Endodermal cell (in vitro differentiated cells): ENCODE data around the gene ZRANB3. TPM values are rescaled to one million over a fixed set of nuclear protein-coding genes. Genes with fewer than 3 reads are reported as not detected.
A peak's percentile ranks its signal among the peaks of the same experiment; 100 is the strongest.

Experiments
- DNase-seq: peaks from one replicate; pipeline ENCODE4 v3.0.0-alpha.2; 2017
- H3K27ac ChIP-seq: 2 replicates; pipeline ENCODE4 v1.5.1; 2013; ENCODE audit warnings: mild to moderate bottlenecking, low read depth, low read length, moderate library complexity
- H3K27me3 ChIP-seq: 2 replicates; pipeline ENCODE4 v1.6.1; 2013; ENCODE audit warnings: mild to moderate bottlenecking, low read length, moderate library complexity; ENCODE audit not compliant: insufficient read depth, control insufficient read depth, poor library complexity, severe bottlenecking
- H3K36me3 ChIP-seq: 2 replicates; pipeline ENCODE4 v1.7.0; 2013; ENCODE audit warnings: mild to moderate bottlenecking, low read length, moderate library complexity; ENCODE audit not compliant: control insufficient read depth, insufficient read depth
- H3K4me1 ChIP-seq: one replicate; pipeline ENCODE4 v1.7.0; 2013; ENCODE audit warnings: low read length; ENCODE audit not compliant: control insufficient read depth, insufficient read depth
- H3K4me3 ChIP-seq: 2 replicates; pipeline ENCODE4 v1.5.1; 2013; ENCODE audit warnings: mild to moderate bottlenecking, low read length, moderate library complexity
- H3K9ac ChIP-seq: 2 replicates; pipeline ENCODE4 v1.6.1; 2013; ENCODE audit warnings: mild to moderate bottlenecking, low read length, moderate library complexity; ENCODE audit not compliant: poor library complexity, severe bottlenecking; ENCODE audit errors: extremely low read depth
- H3K9me3 ChIP-seq: 2 replicates; pipeline ENCODE4 v1.6.1; 2013; ENCODE audit warnings: mild to moderate bottlenecking, low read length, moderate library complexity; ENCODE audit not compliant: control insufficient read depth
- H3K27ac Mint-ChIP-seq: 2 replicates; pipeline ENCODE4 v1.8.0; 2020; ENCODE audit warnings: mixed read lengths
- H3K27me3 Mint-ChIP-seq: 2 replicates; pipeline ENCODE4 v1.8.0; 2021; ENCODE audit warnings: mild to moderate bottlenecking, mixed read lengths; ENCODE audit not compliant: insufficient read depth
- H3K36me3 Mint-ChIP-seq: 2 replicates; pipeline ENCODE4 v1.8.0; 2020; ENCODE audit warnings: low read depth, mixed read lengths
- H3K4me1 Mint-ChIP-seq: 2 replicates; pipeline ENCODE4 v1.8.0; 2020; ENCODE audit warnings: mixed read lengths
- H3K4me3 Mint-ChIP-seq: 2 replicates; pipeline ENCODE4 v1.8.0; 2020; ENCODE audit warnings: mild to moderate bottlenecking, moderate library complexity, mixed read lengths
- H3K9me3 Mint-ChIP-seq: 2 replicates; pipeline ENCODE4 v1.8.0; 2020; ENCODE audit warnings: mild to moderate bottlenecking, mixed read lengths
- WGBS, 2 experiments: methylation state at CpG; one replicate each; pipeline versions ENCODE4 v1.1.5 to v1.1.7; 2013; ENCODE audit warnings: missing lambda C conversion rate in 2 of 2, mixed read lengths in 1 of 2; ENCODE audit not compliant: insufficient coverage in 1 of 2, insufficient read length in 1 of 2; 5-methylcytosine and 5-hydroxymethylcytosine counted together
- total RNA-seq, 2 donors: library from RNA; stranded (reverse); fragmentation: NEBNext Ultra II Directional in 1 of 2; extraction: Animal tissue kit (Norgen Biotek cat#: 25700) in 1 of 2; gene quantifications; 2 replicates in 1 of 2; 3 replicates in 1 of 2; pipeline ENCODE4 v1.2.1, GENCODE V29; 2021
- TF ChIP-seq, protein P1 (sequence below): fragments of 200-600 bp; sonication (generic); conservative IDR thresholded peaks from 2 replicates; pipeline ENCODE4 v1.5.0; 2021; ENCODE audit warnings: antibody characterized with exemption, mild to moderate bottlenecking

Gene ZRANB3
- total RNA-seq, 2 donors from 2014 or later: 17.2 to 20.7 TPM

DNA sequence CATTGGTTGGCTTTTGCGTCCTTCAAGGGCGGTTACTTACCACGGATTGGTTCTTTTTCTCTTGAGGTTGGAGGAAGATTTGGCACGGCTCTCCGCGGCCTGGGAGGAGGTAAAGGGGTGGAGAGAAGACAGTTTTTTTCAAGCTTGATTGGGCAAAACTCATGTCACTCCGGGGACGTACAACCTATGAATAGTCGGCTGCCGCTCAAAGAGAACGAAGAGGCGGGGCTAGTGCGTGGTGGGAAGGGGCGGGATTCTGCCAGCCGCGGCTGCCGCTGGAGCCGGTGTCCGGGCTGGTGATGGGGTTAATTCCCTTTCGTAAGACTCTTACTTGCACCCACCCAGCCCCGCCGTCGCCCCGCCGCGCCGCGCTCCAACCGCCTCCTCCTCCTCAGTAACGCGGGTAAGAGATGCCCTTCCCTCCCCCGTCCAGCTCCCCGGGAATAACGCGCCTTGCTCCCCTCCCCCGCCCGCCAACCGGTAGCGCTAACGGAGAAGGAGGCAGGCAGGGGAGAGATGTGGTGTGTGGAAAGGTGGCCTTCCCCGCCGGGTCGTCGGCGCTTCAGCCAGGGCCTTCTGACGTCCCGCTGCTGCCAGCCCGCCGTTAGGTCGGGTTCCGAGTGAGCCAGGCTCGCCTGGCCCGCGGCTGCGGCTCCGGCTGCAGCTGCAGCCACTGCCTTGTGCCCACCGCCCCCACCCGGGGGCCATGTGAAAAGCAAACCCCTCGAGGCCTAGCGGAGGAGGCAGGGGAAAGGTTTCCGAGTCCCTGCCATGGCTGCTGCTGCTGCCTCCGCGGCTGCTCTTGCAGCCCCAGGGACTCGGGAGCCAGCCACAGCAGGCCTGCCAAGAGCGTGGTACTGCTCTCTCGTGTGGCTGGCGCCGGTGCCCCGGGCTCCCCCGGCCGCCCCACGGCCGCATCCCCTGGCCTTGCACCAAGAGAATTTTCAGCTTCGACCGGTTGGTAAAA lies 496 bp upstream of the ZRANB3 start, which contains the start of gene R3HDM1:
R3HDM1 (plus strand) TSS at position 254 of the 967 bp plus-strand sequence. CDS start 73,362 bp downstream, outside the sequence.
- H3K4me3 Mint-ChIP-seq: no peak within 1 kb of the TSS
- 0% methylated on average over 13 to 72 of the region's 75 CpGs for WGBS, 2 experiments
- H3K27me3 Mint-ChIP-seq: no peaks in the 10 kb centered on the region
- Histone ChIP-seq H3K9me3 (peaks cover 8% of the 10 kb centered on the region), H3K27me3 (no peaks in the 10 kb centered on the region), H3K27ac (peak within 1 kb of the TSS; percentile 97), H3K36me3 (peaks cover 14% of the 10 kb centered on the region), H3K4me3 (peak within 1 kb of the TSS; percentile 98), H3K4me1 (no peaks in the 10 kb centered on the region), H3K9ac (peak within 1 kb of the TSS; percentile 77)
- peak within 1 kb of the TSS; percentile 91 for H3K27ac Mint-ChIP-seq
- peak; percentile 99 for DNase-seq
- H3K9me3 Mint-ChIP-seq: peaks cover 10% of the 10 kb centered on the region
- H3K36me3 Mint-ChIP-seq: peaks cover 25% of the 10 kb centered on the region
- TF ChIP-seq, protein P1, sequence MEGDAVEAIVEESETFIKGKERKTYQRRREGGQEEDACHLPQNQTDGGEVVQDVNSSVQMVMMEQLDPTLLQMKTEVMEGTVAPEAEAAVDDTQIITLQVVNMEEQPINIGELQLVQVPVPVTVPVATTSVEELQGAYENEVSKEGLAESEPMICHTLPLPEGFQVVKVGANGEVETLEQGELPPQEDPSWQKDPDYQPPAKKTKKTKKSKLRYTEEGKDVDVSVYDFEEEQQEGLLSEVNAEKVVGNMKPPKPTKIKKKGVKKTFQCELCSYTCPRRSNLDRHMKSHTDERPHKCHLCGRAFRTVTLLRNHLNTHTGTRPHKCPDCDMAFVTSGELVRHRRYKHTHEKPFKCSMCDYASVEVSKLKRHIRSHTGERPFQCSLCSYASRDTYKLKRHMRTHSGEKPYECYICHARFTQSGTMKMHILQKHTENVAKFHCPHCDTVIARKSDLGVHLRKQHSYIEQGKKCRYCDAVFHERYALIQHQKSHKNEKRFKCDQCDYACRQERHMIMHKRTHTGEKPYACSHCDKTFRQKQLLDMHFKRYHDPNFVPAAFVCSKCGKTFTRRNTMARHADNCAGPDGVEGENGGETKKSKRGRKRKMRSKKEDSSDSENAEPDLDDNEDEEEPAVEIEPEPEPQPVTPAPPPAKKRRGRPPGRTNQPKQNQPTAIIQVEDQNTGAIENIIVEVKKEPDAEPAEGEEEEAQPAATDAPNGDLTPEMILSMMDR: peak; percentile 54
- H3K4me1 Mint-ChIP-seq: peaks cover 13% of the 10 kb centered on the region

DNA sequence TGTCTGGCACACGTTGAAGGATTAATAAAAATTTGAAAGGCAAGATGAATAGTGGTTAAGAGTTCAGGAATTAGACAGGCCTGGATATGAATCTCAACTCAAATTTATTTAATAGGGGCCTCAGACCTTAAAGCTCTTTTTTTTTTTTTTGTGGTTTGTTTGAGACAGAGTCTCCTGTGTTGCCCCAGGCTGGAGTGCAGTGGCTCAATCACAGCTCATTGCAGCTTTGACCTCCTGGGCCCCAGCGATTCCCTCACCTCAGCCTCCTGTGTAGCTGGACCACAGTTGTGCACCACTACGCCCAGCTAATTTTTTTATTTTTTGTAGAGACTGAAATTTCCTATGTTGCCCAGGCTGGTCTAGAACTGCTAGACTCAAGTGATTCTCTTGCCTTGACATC lies 3.0 kb downstream of the ZRANB3 start:
- 88 to 95% methylated on average over 2 to 3 of the region's 3 CpGs for WGBS, 2 experiments
- H3K4me1 Mint-ChIP-seq: peaks cover 9% of the 10 kb centered on the region

DNA sequence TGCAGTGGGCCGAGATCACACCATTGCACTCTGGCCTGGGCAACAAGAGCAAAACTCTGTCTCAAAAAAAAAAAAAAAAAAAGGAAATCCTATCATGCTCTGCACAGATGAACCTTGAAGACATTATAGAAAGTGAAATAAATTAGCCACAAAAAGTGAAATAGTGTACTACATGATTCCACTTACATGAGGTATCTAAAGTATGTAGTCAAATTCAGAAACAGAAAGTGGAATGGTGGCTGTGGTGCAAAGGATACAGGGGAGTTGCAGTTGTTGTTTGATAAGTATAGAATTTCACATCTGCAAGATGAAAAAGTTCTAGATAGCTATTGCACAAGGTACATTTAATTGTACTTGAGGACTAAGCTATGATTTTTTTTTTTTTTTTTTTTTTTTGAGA lies 5.2 kb downstream of the ZRANB3 start:
- Mint-ChIP-seq H3K4me1 (peaks cover 2% of the 10 kb centered on the region), H3K27me3 (no peaks in the 10 kb centered on the region), H3K36me3 (peaks cover 24% of the 10 kb centered on the region), H3K4me3 (no peak overlapping the region), H3K9me3 (peaks cover 4% of the 10 kb centered on the region), H3K27ac (no peak overlapping the region)
- Histone ChIP-seq H3K9ac (no peak overlapping the region), H3K4me1 (no peaks in the 10 kb centered on the region), H3K4me3 (no peak overlapping the region), H3K27me3 (no peaks in the 10 kb centered on the region), H3K27ac (no peak overlapping the region), H3K9me3 (peaks cover 3% of the 10 kb centered on the region), H3K36me3 (peaks cover 5% of the 10 kb centered on the region)
- DNase-seq: no peak
- 93 to 100% methylated on average over 1 of the region's 1 CpG for WGBS, 2 experiments
- TF ChIP-seq, protein P1: no peak

More for the DNA sequence above, 3.0 kb downstream of the ZRANB3 start:
- TF ChIP-seq, protein P1: no peak
- Mint-ChIP-seq H3K27ac (no peak overlapping the region), H3K4me3 (no peak overlapping the region), H3K9me3 (no peaks in the 10 kb centered on the region), H3K36me3 (peaks cover 11% of the 10 kb centered on the region), H3K27me3 (no peaks in the 10 kb centered on the region)
- Histone ChIP-seq H3K27ac (no peak overlapping the region), H3K27me3 (no peaks in the 10 kb centered on the region), H3K9me3 (no peaks in the 10 kb centered on the region), H3K4me1 (no peaks in the 10 kb centered on the region), H3K4me3 (no peak overlapping the region), H3K9ac (no peak overlapping the region), H3K36me3 (peaks cover 3% of the 10 kb centered on the region)
- no peak for DNase-seq
